ENCODE measurements around the gene NOVA2. TPM values are rescaled to one million over a fixed set of nuclear protein-coding genes. Genes with fewer than 3 reads are reported as not detected.

Gene NOVA2
- total and polyA plus RNA-seq, 2 of the 8 experiments (the other 6 are each of a cell fraction or from before 2014, with no cell fraction given), result 3.2 to 24.6 TPM

DNA sequence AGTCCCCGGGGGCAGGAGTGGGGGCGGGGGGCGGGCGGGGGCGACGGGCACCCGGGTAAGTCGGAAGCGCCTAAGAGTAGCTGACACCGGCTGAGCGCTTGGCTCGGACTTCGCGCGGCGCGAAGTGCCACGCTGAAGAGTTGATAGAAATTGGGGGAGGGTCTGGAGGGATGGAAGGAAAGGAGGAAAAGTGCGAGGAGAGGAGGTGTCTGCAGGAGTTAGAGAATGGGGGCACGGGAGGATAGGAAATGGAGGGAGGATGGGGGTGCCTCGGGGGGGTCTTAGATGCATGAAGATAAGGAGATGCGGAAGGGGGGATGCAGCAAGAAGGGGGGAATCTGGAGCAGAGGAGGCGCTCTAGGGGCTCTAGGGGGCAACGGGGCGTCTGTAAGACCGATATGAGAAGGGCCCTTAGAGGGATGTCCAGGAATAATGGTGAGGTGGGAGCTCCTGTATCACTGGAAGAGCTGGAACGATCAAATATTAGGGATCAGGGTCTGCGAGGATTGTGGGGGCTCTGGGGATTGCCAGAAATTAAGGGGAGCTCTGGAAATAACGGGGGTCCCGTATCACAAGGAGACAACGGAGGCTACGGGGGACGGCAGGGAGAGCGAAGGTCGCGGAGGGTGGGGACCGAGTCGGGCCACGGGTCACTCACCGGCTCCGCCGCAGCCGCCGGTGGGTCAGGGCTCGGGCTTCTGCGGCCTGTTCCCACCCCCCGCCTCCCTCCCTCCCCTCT is 71.6 kb downstream of the NOVA2 start, which contains the start of gene MYPOP:
MYPOP (minus strand) TSS at position 702 of the 739 bp plus-strand sequence. CDS start 840 bp downstream, outside the sequence.
- Histone ChIP-seq H3K4me1 (replicated peaks in 1 of 4; ENCODE audit: control insufficient read depth in 3 of 4, insufficient read depth in 4 of 4, low read length in 3 of 4) (peaks cover 0 to 2% (median under 1%) of the 10 kb centered on the region in 4 experiments; a peak in 3 of 7 replicates), H3K36me3 (ENCODE audit: control insufficient read depth in 2 of 4, insufficient read depth in 4 of 4, low read length in 3 of 4) (peaks cover 0 to 8% (median 2%) of the 10 kb centered on the region in 4 experiments; a peak in 3 of 8 replicates), H2AK5ac (ENCODE audit: low read depth, low read length) (no peak within 1 kb of the TSS), H3K23ac (ENCODE audit: insufficient read length) (no peak within 1 kb of the TSS), H3K18ac (ENCODE audit: extremely low read depth, low read length) (peak within 1 kb of the TSS; percentile 73), H2AFZ (ENCODE audit: low read length) (peak within 1 kb of the TSS; percentile 78; the same call in 1 of the 2 replicates), H2BK5ac (ENCODE audit: low read depth, low read length) (peak within 1 kb of the TSS; percentile 12; the same call in 1 of the 2 replicates), H2BK20ac (ENCODE audit: low read length) (no peak within 1 kb of the TSS), H4K20me1 (replicated peaks in 1 of 2; ENCODE audit: control insufficient read depth in 1 of 2, insufficient read depth in 2 of 2, low read length in 2 of 2) (peaks cover 2 to 10% of the 10 kb centered on the region in 2 experiments), H3K56ac (replicated peaks; ENCODE audit: insufficient read length, low read depth, low read length) (peak within 1 kb of the TSS; percentile 74), H2BK12ac (ENCODE audit: low read depth, low read length) (peak within 1 kb of the TSS; percentile 68; the same call in 1 of the 2 replicates), H3K79me2 (ENCODE audit: control insufficient read depth in 1 of 2, insufficient read depth in 2 of 2, low read length in 2 of 2) (no peaks in the 10 kb centered on the region), H3K27ac (ENCODE audit: low read depth, low read length) (peak within 1 kb of the TSS; percentile 43; the same call in 1 of the 2 replicates), H4K91ac (replicated peaks; ENCODE audit: insufficient read length, low read length) (peak within 1 kb of the TSS; percentile 96), H3K4me2 (ENCODE audit: insufficient read depth in 1 of 2, low read depth in 2 of 2, low read length in 2 of 2) (peak within 1 kb of the TSS; percentile 88 to 95), H3K14ac (ENCODE audit: insufficient read length) (no peak within 1 kb of the TSS), H3K4ac (replicated peaks; ENCODE audit: insufficient read length, low read depth, low read length) (no peak within 1 kb of the TSS), H3K23me2 (ENCODE audit: low read depth, low read length) (peaks cover 22% of the 10 kb centered on the region; the same call in 1 of the 2 replicates), H3K9me3 (ENCODE audit: insufficient read depth in 2 of 2, low read depth in 1 of 2, low read length in 1 of 2) (no peaks in the 10 kb centered on the region), H4K5ac (ENCODE audit: insufficient read length, low read depth, low read length) (peak within 1 kb of the TSS; percentile 80), H4K8ac (ENCODE audit: extremely low read depth, insufficient read depth, low read length) (peak within 1 kb of the TSS; percentile 89; the same call in 1 of the 2 replicates), H2BK15ac (ENCODE audit: low read length) (peak within 1 kb of the TSS; percentile 61; the same call in 1 of the 2 replicates), H3K79me1 (ENCODE audit: low read depth, low read length) (peaks cover 3% of the 10 kb centered on the region; the same call in 1 of the 2 replicates), H3K9ac (replicated peaks in 1 of 4; ENCODE audit: extremely low read depth in 1 of 4, low read depth in 3 of 4, low read length in 3 of 4) (peak within 1 kb of the TSS in 3 of 4 experiments; percentile 29 to 44 (median 35); a peak in 4 of 7 replicates), H2BK120ac (replicated peaks; ENCODE audit: low read depth, low read length) (no peak within 1 kb of the TSS), H3K27me3 (replicated peaks in 1 of 4; ENCODE audit: control insufficient read depth in 3 of 4, extremely low read depth in 1 of 4, insufficient read depth in 3 of 4, low read length in 3 of 4) (peaks cover 0 to 16% (median 11%) of the 10 kb centered on the region in 4 experiments; a peak in 6 of 7 replicates), H3K4me3 (ENCODE audit: extremely low read depth in 1 of 4, insufficient read depth in 2 of 4, low read depth in 3 of 4, low read length in 4 of 4) (peak within 1 kb of the TSS; percentile 70 to 77 (median 75))
- FAIRE-seq, result no peak
- no peak for DNase-seq (ENCODE audit: low read depth in 1 of 2, low spot score in 2 of 2)
- POLR2A ChIA-PET (ENCODE audit: partially characterized antibody), result interaction anchor here (0.6 to 3.4 kb wide), 14 partner anchors 10 to 807 kb away, joined by 3 to 21 read pairs (median 4); partner anchors contain the start of genes FOXA3, IRF2BP1, NANOS2 and SYMPK
- CTCF ChIA-PET (ENCODE audit: partially characterized antibody), result interaction anchor here (0.6 to 3.3 kb wide), 14 partner anchors 10 to 344 kb away, joined by 3 to 19 read pairs (median 6); partner anchors contain the start of genes IRF2BP1 and NANOS2
- 1% methylated on average over 27 of the region's 47 CpGs; no CpG with 5 or more reads in 1 of the 2 experiments for WGBS, 2 experiments (ENCODE audit: extremely low coverage in 1 of 2, insufficient coverage in 1 of 2, insufficient read length in 1 of 2, insufficient replicate concordance in 2 of 2, low coverage in 1 of 2, low lambda C conversion rate in 2 of 2, missing lambda C conversion rate in 1 of 2)
- TF ChIP-seq HDAC6 (IDR thresholded peaks at IDR 0.05; ENCODE audit: low read depth, low read length), result no peak
- TF ChIP-seq SIN3A (conservative IDR thresholded peaks at IDR 0.05 in 1 of 2, IDR thresholded peaks at IDR 0.05 in 1 of 2; ENCODE audit: low read depth in 1 of 2, low read length in 2 of 2), result peak in 1 of 2 experiments; percentile 45; a peak in 1 of 4 replicates
- TF ChIP-seq, protein P1, sequence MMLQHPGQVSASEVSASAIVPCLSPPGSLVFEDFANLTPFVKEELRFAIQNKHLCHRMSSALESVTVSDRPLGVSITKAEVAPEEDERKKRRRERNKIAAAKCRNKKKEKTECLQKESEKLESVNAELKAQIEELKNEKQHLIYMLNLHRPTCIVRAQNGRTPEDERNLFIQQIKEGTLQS (IDR thresholded peaks at IDR 0.05; ENCODE audit: insufficient read depth, low read depth, low read length), result no peak
- TF ChIP-seq KDM4A (IDR thresholded peaks at IDR 0.05; ENCODE audit: low read depth, low read length, severe bottlenecking), result peak; percentile 6
- TF ChIP-seq SIX5 (IDR thresholded peaks at IDR 0.05; ENCODE audit: low read depth, low read length), result no peak
- TF ChIP-seq ZNF274 (IDR thresholded peaks at IDR 0.05; ENCODE audit: borderline replicate concordance, extremely low read depth, low read length), result no peak
- TF ChIP-seq, protein P2, sequence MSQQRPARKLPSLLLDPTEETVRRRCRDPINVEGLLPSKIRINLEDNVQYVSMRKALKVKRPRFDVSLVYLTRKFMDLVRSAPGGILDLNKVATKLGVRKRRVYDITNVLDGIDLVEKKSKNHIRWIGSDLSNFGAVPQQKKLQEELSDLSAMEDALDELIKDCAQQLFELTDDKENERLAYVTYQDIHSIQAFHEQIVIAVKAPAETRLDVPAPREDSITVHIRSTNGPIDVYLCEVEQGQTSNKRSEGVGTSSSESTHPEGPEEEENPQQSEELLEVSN (IDR thresholded peaks at IDR 0.05), result peak; percentile 5; the same call in 1 of the 2 replicates
- TF ChIP-seq EGR1 (IDR thresholded peaks at IDR 0.05; ENCODE audit: borderline replicate concordance, low read depth, low read length), result 0 out of 2 replicates have a peak, but pooled peaks have one; percentile 29
